Measurements from ENCODE around the gene ABCC10.

The ABCC10 gene

GRCh38 chr6:43481591-43482236 lies 54.4 kb downstream of the ABCC10 start:
- TF ChIP-seq, protein P1, sequence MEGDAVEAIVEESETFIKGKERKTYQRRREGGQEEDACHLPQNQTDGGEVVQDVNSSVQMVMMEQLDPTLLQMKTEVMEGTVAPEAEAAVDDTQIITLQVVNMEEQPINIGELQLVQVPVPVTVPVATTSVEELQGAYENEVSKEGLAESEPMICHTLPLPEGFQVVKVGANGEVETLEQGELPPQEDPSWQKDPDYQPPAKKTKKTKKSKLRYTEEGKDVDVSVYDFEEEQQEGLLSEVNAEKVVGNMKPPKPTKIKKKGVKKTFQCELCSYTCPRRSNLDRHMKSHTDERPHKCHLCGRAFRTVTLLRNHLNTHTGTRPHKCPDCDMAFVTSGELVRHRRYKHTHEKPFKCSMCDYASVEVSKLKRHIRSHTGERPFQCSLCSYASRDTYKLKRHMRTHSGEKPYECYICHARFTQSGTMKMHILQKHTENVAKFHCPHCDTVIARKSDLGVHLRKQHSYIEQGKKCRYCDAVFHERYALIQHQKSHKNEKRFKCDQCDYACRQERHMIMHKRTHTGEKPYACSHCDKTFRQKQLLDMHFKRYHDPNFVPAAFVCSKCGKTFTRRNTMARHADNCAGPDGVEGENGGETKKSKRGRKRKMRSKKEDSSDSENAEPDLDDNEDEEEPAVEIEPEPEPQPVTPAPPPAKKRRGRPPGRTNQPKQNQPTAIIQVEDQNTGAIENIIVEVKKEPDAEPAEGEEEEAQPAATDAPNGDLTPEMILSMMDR (conservative IDR thresholded peaks at IDR 0.05; ENCODE audit: low read length): no peak
- no peak for DNase-seq (ENCODE audit: low read depth)
- H3K4me3 ChIP-seq (ENCODE audit: low read length): no peak overlapping the region

GRCh38 chr6:43488667-43489276 lies 61.4 kb downstream of the ABCC10 start:
- peak; percentile 51 for DNase-seq (ENCODE audit: low read depth)
- no peak overlapping the region for H3K4me3 ChIP-seq (ENCODE audit: low read length)
- TF ChIP-seq, protein P1 (conservative IDR thresholded peaks at IDR 0.05; ENCODE audit: low read length): no peak

- TF ChIP-seq, protein P1 (conservative IDR thresholded peaks at IDR 0.05; ENCODE audit: low read length): no peak
Observed at GRCh38 chr6:43489277-43490072, 62.1 kb downstream of the ABCC10 start.

GRCh38 chr6:43490523-43490939 lies 63.2 kb downstream of the ABCC10 start:
- DNase-seq (ENCODE audit: low read depth): no peak

More at GRCh38 chr6:43489277-43490072, 62.1 kb downstream of the ABCC10 start:
- H3K4me3 ChIP-seq (ENCODE audit: low read length): no peak overlapping the region
- DNase-seq (ENCODE audit: low read depth): no peak

DNA sequence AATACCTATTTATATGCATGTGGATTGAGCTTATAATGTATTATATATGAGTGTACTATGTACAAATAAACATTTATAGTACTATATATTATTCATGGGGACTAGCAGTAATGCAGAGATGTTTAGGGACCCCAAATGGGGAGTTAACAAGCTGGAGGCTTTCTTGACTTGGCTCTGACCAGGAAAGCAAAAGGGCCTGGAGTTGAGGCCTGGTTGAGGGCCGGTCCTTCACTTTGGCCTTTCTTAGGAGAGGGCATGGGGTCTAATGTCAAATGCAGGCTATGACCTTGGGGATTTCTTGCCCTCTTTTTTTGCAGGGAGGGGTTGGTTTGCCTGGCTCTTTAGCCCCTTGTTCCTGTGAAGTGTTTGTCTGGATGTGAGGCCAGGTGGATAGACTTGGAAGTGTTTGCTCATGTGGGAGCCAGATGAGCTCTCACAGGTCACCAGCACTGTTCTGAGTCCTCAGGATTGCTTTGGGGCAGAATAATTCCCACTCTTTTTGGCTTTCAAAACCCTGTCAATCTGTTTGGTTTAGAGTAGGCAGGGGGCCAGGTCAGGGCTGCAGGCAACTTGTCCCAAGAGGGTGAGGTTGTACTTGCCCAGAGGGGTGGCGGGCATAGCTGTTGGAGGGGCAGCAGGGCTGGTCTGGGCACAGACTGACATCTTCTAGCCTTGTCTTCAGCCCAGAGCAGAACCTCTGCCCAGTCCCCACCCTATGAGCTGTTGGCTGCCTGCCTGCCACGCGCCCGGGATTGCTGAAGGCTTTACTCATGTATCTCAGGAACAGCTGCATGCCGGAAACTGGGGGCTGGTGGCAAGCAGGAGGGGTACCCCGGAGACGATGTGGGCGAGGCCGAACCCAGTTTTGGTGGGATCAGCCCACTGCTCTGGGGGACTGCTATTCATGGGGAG lies 64.7 kb downstream of the ABCC10 start:
- peak overlapping the region; percentile 17; the same call in 1 of the 2 replicates for H3K4me3 ChIP-seq (ENCODE audit: low read length)
- peak; percentile 80 for DNase-seq (ENCODE audit: low read depth)
- TF ChIP-seq, protein P1 (conservative IDR thresholded peaks at IDR 0.05; ENCODE audit: low read length): no peak

More at GRCh38 chr6:43490523-43490939, 63.2 kb downstream of the ABCC10 start:
- H3K4me3 ChIP-seq (ENCODE audit: low read length): no peak overlapping the region
- TF ChIP-seq, protein P1 (conservative IDR thresholded peaks at IDR 0.05; ENCODE audit: low read length): no peak

- peak; percentile 39 for DNase-seq (ENCODE audit: low read depth)
- peak overlapping the region; percentile 17; the same call in 1 of the 2 replicates for H3K4me3 ChIP-seq (ENCODE audit: low read length)
- TF ChIP-seq, protein P1 (conservative IDR thresholded peaks at IDR 0.05; ENCODE audit: low read length): no peak
Observed at GRCh38 chr6:43492673-43493072, 65.3 kb downstream of the ABCC10 start.

Measured in AG10803 (cell line).